Fibroblast of the aortic adventitia (primary cell): ENCODE results near the gene ESPNL. TPM values are rescaled to one million over a fixed set of nuclear protein-coding genes. Genes with fewer than 3 reads are reported as not detected.
"Not testable (repeated sequence)": the region's sequence is repeated elsewhere in the genome, so short reads cannot be mapped to it uniquely, and the experiment has no call there.

Experiments used
- DNase-seq: peaks from one replicate; pipeline ENCODE4 v3.0.0-alpha.2; 2010; ENCODE audit warnings: low read depth
- H3K4me3 ChIP-seq: 2 replicates; pipeline ENCODE4 v1.5.1; 2011; ENCODE audit warnings: low read depth, mild to moderate bottlenecking, control low read depth, low read length, moderate library complexity
- total RNA-seq: library from RNA; depleted of rRNA; stranded (reverse); fragments of >200 nt; gene quantifications from 2 replicates; pipeline ENCODE4 v1.2.3, GENCODE V29; 2012; ENCODE audit warnings: low replicate concordance
- TF ChIP-seq, protein P1 (sequence below): IDR thresholded peaks from 2 replicates; pipeline ENCODE4 v1.5.1; 2011; ENCODE audit warnings: mild to moderate bottlenecking, low read length, control low read depth, inconsistent platforms; ENCODE audit not compliant: insufficient read depth

ESPNL gene
- total RNA-seq, 1 donor = 1.4 TPM

DNA sequence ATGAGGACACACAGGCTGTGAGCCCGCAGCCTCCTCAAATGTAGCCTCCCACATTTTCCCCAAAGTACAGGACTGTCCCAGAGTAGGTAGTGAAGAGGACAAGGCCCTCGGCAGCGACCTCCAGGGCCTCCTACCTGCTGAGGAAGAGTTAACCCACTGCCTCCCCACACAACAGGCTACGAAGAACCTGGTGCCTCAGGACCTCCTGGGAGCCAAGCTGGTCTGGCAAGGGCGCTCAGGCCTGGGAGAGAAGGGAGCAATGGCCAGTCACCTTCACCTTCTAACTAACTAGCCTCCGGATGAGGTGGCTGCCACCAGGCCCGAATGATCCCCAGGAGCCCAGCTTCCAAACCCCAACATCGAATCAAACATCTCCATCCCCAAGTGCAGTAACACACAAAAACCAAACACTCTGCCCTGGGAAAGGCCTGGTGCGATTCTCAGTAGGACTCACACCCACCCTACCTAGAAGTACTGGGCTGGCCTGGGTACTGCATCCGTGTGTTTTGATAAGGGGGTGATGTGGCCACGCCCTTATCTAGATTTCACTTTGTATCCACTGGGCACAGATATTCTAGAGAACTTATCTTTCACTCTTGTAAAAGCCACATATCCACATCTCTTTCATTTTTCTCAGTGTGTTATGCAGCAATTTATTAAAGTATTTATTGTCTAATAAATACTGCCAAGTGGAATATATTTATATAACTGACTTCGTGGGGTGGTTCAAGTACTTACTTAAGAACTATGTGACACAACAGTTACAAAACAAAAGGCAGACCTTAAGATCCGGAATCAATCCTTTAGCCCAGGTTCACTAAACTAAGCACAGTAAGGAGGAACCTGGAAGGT lies 68.3 kb downstream of the ESPNL start:
- TF ChIP-seq, protein P1, sequence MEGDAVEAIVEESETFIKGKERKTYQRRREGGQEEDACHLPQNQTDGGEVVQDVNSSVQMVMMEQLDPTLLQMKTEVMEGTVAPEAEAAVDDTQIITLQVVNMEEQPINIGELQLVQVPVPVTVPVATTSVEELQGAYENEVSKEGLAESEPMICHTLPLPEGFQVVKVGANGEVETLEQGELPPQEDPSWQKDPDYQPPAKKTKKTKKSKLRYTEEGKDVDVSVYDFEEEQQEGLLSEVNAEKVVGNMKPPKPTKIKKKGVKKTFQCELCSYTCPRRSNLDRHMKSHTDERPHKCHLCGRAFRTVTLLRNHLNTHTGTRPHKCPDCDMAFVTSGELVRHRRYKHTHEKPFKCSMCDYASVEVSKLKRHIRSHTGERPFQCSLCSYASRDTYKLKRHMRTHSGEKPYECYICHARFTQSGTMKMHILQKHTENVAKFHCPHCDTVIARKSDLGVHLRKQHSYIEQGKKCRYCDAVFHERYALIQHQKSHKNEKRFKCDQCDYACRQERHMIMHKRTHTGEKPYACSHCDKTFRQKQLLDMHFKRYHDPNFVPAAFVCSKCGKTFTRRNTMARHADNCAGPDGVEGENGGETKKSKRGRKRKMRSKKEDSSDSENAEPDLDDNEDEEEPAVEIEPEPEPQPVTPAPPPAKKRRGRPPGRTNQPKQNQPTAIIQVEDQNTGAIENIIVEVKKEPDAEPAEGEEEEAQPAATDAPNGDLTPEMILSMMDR = no peak
- H3K4me3 ChIP-seq = peak overlapping the region; percentile 23
- DNase-seq = peak; percentile 61

- DNase-seq = peak; percentile 98
- TF ChIP-seq, protein P1 = no peak
- H3K4me3 ChIP-seq = peak overlapping the region; percentile 57
Observed at GRCh38 chr2:238169048-238169707, 69.0 kb downstream of the ESPNL start.

DNA sequence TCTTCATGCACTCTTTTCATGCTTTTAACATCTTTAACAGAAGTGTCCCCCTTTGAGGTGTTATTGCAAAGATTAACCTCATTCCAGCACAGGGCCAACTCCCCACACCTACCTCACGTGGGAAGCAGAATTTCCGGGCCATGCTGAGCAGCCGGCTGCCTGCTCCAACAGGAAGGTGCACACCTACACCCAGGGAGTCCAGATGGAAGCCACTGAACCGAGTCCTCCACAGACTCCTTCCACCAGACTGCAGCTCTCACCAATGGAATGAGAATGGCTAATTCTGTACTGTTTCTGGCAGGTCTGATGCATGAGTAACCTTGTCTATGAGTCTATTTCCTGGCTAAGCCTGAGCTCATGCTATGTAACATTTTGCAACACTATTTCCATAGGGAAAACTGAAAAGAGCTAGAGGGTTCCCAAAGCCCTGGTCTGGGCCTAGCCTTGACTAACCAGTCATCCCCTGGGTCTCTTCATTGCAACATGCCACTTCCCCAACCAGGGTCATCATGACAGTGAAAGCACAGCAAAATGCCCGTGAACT lies 69.6 kb downstream of the ESPNL start:
- peak; percentile 99 for DNase-seq
- peak overlapping the region; percentile 57 for H3K4me3 ChIP-seq
- TF ChIP-seq, protein P1 = no peak

- no peak overlapping the region for H3K4me3 ChIP-seq
- TF ChIP-seq, protein P1 = no peak
- peak; percentile 22 for DNase-seq
Observed at GRCh38 chr2:238170386-238171071, 70.4 kb downstream of the ESPNL start.

DNA sequence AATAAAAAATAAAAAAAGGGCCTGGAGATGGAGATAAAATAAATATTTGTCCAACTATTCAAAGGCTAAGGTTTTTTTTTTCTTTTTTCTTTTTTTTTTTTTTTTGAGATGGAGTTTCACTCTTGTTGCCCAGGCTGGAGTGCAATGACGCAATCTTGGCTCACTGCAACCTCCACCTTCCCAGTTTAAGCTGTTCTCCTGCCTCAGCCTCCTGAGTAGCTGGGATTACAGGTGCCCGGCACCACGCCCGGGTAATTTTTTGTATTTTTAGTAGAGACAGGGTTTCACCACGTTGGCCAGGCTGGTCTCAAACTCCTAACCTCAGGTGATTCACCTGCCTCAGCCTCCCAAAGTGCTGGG lies 70.9 kb downstream of the ESPNL start:
- not testable (repeated sequence) for DNase-seq, H3K4me3 ChIP-seq

DNA sequence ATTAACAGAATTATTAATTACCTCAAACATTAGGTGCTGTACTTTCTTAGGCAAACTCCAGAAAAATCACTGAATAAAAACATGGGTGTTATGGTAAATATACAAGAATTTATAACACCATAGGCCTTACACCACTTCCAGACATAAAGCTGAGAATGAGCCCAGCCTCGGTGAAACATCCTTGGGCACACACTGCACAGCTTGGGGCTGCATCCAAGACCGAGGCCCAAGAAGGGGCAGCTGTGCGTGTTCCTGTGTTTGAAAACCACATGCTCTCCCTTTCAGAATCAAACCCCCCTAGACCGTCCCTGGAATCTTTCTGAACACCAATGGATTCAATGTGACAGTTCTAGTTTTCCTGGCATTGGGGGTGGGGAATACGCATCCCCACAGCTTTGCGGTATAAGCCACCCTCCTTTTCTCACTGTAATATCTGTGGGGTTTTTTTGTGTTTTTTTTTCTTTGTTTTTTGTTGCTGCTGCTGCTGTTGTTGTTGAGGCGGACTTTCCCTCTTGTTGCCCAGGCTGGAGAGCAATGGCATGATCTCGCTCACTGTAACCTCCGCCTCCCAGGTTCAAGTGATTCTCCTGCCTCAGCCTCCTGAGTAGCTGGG lies 71.5 kb downstream of the ESPNL start:
- DNase-seq = no peak
- TF ChIP-seq, protein P1 = no peak
- no peak overlapping the region for H3K4me3 ChIP-seq

GRCh38 chr2:238172439-238172838 lies 72.3 kb downstream of the ESPNL start:
- DNase-seq = no peak

More at GRCh38 chr2:238172439-238172838, 72.3 kb downstream of the ESPNL start:
- no peak overlapping the region for H3K4me3 ChIP-seq
- TF ChIP-seq, protein P1 = no peak
